GM18870 (cell line): ENCODE results near the gene GEN1.

Experiments used
- ATAC-seq: cut with Tn5 transposase; IDR thresholded peaks from one replicate; pipeline ENCODE4 v1.9.1; 2021; ENCODE audit warnings: moderate library complexity; ENCODE audit not compliant: unreplicated experiment

The GEN1 gene, protein sequence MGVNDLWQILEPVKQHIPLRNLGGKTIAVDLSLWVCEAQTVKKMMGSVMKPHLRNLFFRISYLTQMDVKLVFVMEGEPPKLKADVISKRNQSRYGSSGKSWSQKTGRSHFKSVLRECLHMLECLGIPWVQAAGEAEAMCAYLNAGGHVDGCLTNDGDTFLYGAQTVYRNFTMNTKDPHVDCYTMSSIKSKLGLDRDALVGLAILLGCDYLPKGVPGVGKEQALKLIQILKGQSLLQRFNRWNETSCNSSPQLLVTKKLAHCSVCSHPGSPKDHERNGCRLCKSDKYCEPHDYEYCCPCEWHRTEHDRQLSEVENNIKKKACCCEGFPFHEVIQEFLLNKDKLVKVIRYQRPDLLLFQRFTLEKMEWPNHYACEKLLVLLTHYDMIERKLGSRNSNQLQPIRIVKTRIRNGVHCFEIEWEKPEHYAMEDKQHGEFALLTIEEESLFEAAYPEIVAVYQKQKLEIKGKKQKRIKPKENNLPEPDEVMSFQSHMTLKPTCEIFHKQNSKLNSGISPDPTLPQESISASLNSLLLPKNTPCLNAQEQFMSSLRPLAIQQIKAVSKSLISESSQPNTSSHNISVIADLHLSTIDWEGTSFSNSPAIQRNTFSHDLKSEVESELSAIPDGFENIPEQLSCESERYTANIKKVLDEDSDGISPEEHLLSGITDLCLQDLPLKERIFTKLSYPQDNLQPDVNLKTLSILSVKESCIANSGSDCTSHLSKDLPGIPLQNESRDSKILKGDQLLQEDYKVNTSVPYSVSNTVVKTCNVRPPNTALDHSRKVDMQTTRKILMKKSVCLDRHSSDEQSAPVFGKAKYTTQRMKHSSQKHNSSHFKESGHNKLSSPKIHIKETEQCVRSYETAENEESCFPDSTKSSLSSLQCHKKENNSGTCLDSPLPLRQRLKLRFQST

DNA sequence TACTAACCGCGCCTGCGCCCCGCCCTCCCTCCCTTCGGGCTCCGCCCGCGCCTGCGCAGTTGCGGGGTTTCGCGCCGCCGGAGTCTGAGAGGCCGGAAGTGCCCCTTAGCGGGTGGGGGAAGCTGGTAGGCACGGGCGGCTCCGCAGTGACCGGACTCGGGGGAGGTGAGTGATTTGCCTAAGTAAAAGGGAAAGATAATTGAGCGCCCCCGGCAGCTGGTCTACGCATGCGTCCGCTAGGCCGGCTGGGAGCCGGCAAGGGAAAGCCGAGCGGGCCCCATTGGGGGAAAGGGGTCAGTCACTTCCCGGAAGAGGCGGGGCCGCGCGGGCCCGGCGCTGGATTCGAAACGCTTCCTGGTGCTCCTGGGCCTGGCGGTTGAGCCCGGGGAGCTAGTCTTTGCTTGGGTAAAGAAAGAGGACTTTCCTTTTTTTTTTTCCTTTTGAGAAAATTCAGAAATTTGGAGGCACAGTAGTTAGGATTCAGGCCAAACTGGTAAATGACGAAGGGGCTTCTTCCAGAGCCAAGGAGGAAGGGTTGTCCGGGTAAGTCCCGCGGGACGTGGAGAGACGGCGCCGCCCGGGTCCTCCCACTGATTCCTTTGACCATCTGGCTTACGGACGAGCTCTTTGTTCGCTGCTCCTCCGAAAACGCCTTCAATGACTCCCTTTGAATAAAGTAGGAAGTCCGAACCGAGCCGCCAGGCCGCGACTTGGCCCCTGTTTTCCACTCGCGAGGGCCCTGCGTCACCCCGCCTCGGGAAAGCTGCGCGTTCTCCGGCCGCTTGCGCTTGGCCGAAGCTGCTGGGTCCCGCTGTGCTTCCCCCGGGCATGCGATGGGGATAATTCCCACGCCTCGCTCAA, at the start of gene GEN1, which contains the start of gene SMC6:
Gene GEN1 (plus strand): TSS at position 336 of the 861 bp plus-strand sequence. CDS start 5,806 bp downstream, outside the sequence.
Gene SMC6 (minus strand): TSS at position 8 of the 861 bp plus-strand sequence. CDS start 7,864 bp downstream, outside the sequence.
- peak; percentile 52 for ATAC-seq

DNA sequence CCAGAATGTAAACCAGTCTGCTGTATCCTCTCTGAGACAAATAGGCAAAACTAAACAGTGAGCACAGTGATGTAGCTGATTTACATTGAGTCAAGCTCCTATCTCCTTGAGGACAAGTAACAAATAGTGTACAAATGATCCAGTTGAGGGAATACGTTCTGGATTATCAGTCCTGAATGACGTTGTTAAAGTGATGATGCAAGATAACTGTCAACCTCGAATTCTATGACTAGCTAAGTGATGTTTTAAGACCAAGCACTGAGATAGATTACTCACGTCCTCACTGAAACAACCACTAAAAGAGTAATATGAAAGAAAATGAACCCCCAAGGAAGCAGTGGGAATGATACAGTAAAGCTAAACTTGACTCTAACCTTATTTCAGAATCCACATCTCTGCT, 47.1 kb upstream of the GEN1 start:
- ATAC-seq: no peak

DNA sequence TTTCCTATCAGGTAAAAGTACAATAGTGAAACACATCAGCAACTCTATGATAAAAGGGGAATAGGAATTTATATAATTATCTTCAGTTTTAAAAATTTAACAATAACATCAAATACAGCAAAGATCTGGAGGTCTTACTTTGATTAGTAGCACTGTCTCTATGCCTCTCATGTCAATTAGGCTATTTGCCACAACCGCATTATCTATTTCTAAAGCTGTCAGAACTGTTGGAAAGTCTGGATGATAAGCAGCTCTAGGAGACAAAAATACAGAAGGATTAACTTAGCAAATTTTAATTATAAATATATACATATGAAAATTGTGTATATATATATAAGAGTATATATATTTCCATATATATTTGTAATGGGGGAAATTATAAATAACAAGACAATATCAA, 45.4 kb upstream of the GEN1 start:
- ATAC-seq: no peak

DNA sequence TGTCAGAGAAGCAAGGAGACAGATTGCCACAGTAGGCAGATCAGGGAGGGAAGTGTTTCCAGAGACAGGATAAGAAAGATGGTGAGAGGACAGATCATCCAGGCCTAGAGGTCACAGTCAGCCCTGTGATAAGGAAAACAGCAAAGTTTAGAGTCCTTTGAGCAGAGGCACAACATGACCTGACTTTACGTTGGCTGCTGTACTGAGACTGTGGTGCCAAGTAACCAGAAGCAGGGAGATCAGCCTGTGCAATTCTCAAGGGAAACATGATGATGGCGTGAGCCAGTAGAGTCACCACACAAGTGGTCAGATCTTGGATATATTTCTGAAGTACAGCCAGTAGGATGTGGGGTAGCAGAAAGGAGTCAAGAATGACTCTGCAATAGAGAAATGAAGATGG, 44.0 kb upstream of the GEN1 start:
- no peak for ATAC-seq

DNA sequence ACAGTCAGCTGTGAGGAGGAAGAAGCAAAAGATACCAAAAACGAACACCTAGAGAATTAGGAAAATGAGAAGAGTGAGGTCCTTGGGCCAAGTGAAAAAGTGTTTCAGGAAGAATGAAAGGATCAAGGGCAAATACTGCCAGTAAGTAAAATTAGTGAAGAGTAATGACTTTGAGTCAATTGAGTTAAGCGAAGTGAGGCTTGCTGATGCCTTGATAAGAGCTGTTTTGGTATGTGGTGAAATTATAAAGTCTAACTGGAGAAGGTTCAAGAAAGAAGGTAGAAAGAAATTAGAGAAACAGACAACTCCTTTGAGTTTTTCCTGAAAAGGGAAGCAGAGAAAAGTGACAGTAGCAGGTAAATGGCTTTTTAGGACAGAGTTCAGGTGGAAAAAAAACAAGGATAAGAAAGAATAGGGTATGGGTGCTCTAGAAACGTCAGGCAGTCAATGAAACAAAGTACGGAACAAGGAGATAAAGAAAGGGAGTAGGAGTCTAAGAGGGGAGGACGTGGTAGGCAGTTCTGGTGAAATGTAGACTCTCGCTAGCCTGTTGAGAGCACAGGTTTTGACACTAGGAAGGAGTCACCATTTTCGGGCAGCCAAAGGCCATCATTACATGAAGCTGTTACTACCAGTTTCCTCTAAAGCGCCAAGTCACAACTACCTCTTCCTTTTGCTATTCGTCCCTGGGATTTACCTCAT, 43.2 kb upstream of the GEN1 start:
- no peak for ATAC-seq

DNA sequence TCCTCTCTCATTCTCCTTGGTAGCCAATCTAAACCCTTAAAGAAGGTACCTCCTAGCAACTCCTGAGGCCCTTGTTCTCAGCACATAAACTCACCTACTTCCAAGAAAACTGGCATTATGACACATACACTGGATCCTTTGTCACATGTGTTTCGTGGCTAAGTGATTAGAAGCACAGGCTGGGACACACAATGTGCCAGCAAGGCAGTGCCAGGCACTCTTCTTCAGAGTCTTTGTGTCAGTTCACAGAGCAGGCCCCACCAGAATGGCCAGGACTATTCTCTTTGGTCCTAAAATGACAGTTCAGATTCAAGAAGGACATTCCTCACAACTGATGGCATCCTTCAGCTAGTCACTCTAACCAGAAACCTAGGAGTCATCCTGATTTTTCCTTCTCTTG, 40.6 kb upstream of the GEN1 start:
- ATAC-seq: no peak

- ATAC-seq: no peak
Measured at GRCh38 chr2:17717666-17718065, 36.3 kb upstream of the GEN1 start.

DNA sequence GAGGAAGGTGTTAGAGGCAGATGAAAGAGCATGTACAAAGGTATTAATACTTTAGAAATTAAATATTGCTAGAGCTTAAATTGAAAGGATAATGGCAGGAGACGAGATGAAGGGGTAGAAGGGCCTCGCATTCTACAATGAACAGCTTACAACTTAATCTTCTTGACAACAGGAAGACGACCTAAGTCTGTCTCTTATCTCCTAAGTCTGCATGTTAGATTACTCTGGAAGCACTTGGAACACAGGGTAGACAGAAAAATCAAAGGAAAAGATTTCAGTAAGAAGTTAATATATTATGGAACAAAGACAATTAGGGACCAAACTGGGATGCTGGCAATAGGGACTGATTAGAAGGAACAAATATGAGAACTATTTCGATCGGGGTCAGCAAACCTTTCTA, 35.2 kb upstream of the GEN1 start:
- no peak for ATAC-seq

- no peak for ATAC-seq
Measured at GRCh38 chr2:17719562-17720371, 34.2 kb upstream of the GEN1 start.

DNA sequence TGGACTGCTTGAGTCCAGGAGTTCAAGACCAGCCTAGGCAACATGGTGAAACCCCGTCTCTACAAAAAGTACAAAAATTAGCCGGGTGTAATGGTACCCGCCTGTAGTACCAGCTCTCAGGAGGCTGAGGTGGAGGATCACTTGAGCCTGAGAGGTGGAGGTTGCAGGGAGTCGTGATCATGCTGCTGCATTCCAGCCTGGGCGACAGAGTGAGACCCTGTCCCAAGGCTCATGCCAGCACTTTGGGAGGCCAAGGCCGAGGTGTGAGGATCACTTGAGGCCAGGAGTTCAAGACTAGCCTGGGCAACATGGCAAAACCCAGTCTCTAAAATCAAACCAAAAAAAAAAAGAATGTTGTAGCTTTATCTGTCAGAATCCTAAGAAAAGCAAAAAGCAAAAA, 25.7 kb upstream of the GEN1 start:
- ATAC-seq: no peak

DNA sequence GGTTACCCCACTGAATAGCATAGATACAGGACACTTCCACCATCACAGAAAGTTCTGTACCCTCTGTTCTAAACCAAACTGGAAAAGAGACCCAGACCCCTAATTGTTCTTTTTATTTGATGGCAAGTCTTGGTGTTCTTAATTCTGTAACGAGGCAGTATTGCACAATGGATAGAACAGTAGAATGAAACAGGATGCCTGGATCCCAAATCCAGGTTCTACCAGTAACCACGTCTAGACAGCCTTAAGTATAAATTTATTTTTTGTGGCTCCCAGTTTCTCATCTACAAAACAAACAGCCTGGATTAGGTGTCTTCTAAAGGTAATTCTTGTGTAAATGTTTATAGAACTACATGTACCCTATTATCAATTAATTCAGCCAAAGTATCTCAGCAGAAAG, 24.1 kb upstream of the GEN1 start:
- ATAC-seq: no peak

GRCh38 chr2:17733599-17733998, 20.3 kb upstream of the GEN1 start:
- no peak for ATAC-seq

DNA sequence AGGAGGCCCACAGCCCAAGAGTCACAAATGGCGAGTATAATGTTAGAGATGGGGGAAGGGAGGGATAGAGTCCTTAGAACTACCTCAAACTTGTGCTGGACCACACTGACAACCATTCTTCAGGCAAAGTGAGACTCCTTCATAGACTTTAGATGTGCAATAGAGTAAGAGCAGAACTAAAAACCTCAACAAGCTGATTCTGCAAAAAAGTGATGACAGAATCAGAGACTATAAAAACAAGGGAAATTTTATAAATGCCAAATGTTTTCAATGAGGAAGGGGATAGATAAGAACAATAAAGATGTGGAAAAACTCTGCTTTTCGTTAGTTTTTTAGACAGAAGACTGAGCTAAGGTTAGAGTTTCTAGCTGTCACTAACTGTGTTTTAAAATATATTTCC, 18.1 kb upstream of the GEN1 start:
- ATAC-seq: no peak

DNA sequence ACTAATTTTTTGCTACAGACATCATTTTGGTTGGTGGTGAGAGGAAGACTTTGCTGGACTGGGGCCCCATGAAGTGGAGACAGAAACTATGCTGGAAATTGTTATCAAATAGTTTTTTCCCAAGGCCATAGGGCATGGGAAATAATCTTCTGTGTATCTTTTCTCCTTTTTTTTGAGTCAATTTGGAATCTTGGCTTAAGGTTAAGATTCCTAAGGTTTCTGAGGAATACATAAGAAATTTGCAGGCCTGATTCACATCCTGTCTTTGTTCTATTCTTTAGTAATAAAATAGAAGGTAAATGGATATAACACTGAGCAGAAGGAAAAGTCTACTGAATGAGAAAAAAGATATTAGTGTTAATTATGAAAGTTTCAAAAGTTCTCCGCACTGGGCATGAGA, 16.9 kb upstream of the GEN1 start:
- no peak for ATAC-seq

DNA sequence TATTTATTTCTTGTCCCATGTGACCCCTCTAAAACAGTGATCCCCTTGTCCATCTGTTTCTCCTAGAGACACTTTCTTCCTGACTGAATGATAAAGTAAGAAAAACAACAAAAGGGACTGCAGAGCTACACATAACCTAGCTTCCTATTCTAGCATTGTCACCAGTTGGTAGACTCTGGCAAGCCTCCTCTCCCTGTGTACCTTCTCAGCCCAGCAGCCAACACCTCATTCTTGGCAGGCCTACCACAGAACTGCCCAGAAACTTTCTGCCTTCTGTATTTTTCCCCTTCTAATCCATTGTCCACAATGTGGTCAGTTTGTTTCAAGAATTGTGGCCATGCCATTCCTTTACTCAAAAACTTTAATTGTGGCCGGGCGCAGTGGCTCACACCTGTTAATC, 13.7 kb upstream of the GEN1 start:
- ATAC-seq: no peak

DNA sequence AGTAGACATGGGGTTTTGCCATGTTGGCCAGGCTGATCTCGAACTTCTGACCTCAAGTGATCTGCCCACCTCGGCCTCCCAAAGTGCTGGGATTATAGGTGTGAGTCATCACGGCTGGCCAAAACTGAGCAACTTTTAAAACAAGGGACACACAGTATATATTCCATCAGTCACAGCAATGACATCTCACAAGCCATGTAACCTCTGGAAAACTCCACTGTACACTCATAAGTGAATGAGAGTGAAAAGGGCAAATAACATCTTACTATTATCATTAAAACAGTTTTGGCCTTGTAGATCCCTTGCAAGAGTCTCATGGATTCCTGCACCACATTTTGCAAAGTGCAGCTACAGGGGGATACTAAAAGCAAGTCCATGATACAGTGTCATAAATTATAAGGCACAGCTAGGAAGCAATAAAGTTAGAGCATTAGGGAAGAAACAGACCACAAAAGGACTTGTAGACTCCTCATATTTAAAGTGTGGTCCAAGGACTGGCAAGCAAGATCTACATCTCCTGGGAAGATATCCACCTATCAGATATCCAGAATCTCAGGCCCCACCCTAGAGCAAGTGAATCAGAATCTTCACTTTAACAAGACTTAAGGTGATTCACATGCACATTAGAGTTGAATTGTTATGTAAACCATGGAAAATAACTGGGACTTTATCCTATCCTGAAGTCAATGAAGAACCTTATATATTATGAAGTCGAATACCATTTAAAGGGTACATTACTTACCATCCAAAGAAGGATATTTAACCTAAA, 6.1 kb upstream of the GEN1 start:
- ATAC-seq: no peak

DNA sequence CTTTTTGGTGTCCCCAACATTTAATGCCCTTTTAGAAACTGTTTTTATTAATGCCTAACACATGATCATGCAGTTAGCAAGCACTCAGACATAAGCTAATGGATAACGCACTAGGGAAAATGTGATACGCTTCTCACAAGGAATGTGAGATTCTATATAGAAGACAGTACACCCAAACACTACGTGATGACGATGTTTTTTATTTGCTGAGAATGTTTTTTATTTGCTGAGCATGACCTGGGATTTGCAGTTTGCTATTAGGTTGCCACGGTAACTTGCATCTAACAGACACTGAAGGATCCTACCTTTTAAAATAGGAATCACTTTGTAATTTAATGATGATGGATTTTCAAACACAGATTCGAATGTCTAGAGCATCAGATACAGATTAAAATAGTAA, 5.2 kb upstream of the GEN1 start:
- ATAC-seq: no peak

- peak; percentile 41 for ATAC-seq
Measured at GRCh38 chr2:17749753-17750438, 4.0 kb upstream of the GEN1 start.
